HG02571 (cell line): ENCODE measurements around the gene HNRNPA3.
"Not testable (repeated sequence)": the region's sequence is repeated elsewhere in the genome, so short reads cannot be mapped to it uniquely, and the experiment has no call there.

ENCODE experiments used
- ATAC-seq: cut with Tn5 transposase; IDR thresholded peaks from one replicate; pipeline ENCODE4 v1.9.1; 2021; ENCODE audit warnings: mild to moderate bottlenecking, moderate library complexity; ENCODE audit not compliant: unreplicated experiment

HNRNPA3 gene

DNA sequence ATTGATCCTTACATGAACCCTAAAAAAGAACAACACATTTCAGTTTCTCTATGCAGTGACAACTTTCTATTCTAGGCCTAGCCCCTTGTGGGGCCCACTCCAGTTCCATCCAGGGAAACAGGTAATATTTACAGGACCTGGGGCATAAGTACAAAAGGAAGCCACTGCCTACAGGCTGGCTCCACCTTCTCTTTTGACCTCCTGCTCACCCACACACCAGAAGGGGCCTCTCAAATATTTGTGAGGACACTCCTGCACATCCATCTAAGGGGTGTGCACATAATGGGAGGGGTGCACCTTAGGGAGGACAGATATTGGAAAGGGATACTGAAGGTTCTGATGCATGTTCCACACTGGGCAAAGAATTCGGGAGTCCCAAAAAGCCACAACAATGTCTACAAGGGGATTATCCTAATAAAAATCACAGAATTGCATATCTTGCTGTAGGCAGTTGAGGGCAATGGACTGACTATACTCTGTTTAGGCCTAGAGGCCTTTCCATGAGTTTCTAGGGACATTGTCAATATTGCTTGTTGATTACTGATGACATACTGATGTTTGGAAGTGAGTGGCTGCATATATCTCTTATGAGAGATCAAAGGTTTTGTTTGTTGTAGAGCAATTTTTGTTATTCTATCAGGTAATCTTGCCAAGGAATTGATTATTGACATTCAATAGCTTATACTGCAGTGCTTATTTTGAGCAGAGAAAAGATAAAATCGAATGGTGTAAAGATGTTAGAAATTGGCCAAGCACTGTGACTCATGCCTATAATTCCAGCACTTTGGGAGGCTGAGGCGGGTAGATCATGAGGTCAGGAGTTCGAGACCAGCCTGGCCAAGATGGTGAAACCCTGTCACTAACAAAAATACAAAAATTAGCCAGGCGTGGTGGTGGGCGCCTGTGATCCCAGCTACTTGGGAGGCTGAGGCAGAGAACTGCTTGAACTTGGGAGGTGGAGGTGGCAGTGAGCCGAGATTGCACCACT lies 23.8 kb upstream of the HNRNPA3 start:
- no peak for ATAC-seq

DNA sequence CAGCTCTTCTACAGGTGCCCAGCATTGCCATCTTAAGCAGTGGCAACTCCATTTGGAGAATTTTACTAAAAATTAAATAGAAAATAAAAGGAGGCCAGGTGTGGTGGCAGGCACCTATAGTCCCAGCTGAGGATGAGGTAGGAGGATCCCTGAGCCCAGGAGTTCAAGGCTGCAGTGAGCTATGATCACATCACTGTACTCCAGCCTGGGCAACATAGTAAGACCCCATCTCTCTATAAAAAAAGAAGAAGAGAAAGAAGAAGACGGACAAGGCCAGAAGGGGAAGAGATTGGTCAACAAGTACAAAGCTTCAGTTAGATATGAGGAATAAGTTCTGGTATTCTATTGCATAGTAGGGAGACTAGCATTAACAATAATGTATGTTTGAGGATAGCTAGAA lies 21.7 kb upstream of the HNRNPA3 start:
- ATAC-seq: no peak

DNA sequence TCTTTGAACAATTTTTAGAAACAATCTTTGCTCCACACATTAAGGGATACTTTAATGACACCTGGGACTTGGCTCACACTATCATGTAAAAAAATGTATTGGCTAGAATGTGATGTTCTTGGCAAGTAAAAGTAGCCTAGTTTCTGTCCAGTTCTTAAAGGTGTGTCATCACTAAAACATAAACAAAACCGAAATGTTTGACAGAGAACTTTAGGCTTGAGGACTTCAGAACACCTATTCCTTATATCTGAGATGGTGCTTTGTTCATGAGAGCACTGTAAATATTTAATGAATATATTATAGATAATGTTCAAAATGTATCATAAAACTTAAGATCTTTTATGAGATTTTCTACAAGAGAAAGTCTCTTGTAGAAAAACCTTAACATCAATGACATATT lies 19.8 kb upstream of the HNRNPA3 start:
- no peak for ATAC-seq

DNA sequence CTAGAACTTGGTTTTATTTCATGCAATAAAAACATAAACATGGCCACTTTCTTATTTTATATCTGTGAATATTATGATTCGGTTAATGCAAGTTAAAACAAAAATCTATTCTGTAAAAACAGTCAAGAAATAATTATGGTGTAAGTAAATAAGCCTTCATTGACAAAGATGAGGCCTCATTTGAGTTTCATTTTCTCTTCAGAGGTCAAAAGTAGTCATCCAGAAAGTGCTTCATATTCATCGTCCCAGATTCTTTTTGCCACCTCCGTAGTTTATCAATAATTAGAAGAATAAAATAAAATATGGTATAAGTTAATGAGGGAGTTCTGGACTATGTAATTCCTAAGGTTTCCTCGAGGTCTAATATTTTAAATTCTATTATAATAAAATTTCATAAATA lies 19.4 kb upstream of the HNRNPA3 start:
- no peak for ATAC-seq

DNA sequence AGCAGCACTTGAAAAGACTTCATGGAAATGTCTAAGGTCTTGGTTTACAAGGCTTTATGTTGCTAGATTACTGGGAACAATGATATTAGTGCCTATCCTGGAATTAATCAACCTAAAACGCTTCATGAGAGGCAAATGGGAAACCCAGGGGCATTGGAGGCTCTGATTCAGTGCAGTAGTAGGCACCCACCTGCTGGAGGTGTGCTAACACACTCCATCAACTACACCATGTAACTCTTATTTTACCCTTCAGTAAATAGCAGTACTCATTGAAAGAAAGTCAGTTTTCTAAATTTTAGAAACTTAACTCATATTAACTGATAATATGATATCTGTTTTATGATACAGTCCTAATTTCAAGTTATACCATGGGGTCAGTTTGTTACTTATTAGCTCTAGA lies 17.4 kb upstream of the HNRNPA3 start:
- no peak for ATAC-seq

DNA sequence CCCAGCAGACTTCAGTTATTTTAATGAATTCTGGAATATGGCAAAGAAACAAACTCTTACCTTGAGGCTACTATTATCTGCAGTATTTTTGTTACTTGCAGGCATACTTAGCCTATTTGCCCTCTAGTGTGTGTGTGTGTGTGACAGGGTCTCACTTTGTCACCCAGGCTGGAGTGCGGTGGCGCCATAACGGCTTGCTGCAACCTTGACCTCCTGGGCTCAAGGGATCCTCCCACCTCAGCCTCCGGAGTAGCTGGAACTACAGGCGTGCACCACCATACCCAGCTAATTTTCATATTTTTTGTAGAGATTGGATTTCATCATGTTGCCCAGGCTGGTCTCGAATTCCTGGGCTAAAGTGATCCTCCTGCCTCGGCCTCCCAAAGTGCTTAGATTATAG lies 12.2 kb upstream of the HNRNPA3 start:
- ATAC-seq: not testable (repeated sequence)

DNA sequence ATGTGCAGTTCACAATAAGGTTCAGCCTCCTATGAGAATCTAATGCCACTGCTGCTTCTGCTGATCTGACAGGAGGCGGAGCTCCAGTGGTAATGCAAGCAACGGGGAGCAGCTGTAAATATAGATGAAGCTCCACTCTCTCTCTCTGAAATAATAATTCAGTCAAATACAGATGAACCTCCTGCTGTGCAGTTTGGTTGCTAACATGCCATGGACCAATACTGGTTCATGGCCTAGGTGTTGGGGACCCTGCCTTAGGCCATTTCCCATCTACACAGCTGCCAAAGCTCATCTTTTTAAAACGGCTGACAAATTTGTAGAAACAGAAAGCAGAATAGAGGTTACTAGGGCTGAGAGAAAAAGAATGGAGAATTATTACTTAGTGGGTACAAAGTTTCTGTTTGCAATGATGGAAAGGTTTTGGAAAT lies 10.7 kb upstream of the HNRNPA3 start:
- no peak for ATAC-seq

DNA sequence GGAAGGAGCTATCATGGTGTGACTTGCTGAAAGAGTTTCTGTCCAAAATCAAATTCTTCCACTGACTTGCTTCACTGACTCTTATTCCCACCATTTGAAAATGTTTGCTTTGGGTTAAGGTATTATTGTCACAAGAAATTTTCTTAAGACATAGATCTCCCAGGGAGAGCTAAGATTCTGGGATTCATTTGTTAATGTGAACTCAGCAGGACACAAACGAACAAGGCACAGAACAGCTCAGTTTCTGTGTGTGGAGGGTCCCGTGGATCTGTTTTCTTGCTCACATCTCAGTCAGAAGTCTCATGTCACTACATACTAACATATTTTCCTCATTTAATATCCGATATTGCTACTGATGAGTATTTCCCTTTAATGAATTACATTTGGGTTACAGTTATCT lies 8.2 kb upstream of the HNRNPA3 start:
- no peak for ATAC-seq

DNA sequence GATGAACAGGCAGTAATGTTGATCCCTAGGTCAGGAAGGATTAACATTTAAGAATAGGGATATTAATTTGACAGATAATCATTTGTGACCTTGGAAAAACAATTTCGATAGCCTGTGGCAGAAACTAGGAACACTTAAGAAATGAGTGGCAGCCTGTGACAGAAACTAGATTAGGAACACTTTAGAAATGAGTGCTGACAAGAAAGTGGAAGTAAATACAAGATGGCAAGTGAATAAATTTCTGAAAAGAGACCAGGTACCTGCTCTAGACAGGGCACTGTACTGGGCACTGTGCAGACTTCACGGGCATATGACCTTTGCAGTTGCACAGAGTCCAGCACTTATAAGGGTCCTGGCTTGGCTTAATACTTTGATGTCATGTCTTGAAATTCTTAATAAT lies 5.5 kb upstream of the HNRNPA3 start:
- ATAC-seq: peak; percentile 68

DNA sequence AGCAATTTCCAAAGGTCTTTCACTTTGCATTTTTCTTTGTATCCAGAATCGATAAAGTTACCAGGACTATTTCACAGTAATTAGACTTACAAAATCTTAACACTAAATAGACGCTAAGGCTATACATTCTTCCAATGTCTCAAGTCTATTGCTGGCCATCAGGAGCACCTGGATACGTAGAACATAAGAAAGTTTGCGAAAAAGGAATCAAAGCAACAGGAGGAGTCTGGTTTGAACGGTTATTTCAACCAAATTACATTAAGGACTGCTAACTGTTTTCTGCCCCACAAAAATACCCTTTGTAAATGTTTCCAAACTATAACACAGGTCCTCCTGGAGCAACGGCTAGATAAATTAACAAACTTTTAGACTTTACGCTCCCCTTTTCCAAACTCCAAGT lies 1.4 kb upstream of the HNRNPA3 start:
- ATAC-seq: no peak

DNA sequence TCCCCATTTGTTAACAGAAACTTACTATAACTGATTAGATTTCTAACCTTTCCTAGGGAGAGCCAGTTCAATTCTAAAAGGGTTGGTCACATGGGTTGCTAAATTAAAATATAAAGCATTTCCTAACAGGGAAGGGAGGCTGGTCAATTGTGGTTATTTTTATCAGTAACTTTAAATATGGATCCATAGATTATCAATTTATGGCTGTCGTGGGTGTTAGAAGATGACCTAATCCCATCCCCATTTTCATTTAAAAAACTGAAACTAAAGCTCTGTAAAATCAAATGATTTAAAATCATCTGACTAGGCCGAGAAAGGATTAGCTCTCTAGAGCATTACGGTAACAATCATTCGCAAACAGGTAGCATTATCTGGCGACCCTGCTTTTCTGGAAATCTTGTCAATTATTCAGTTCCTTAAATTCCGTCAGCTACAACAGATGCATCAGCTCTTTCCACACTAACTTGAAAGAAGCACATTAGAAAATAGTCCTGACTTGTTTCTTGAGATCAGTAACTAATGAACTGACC lies 953 bp upstream of the HNRNPA3 start:
- ATAC-seq: no peak

DNA sequence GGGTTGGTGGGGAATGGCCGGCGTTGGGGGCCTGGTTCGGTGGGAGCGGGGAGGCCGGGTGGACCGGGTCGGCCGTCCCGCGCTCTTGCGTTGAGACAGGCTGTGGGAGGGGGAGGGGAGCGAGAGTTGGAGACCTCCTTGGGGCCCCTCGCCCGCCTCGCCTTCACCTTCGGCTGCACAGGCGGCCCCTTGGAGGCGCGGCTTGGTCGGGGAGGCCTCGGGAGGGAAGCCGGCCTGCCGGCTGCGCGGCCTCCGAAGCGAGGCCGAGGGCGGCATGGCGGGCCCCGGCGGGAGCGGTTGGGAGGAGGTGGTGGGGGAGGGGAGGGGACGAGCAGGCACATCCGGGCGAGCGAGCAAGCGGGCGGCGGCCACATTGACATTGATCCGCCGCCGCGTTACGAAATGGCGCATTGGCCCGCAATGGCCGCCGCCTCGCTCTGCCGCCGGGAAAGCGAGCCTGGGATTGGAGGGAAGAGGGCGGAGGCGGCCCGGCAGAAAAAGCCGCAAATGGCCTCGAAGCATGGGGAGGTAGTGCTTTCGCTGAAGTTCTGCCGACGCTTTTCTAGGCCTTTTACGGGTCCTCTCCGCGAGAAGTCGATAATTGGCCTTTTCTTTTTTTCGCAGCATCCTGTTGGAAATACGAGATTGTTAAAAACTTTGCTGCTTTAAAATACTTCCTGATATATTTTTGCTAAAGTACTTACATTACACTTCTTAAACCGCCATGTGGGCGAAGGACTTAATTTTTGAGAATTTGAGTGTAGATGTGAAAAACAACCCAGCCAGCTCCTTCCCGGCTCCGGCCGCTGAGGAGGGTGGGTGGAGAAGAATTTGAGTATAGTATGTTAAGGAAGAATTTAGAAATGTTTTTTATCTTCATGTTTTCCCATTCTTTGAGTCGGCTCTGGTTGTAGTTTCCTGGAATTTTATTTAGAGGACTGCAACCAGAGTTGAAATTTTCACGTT lies 580 bp downstream of the HNRNPA3 start:
- peak; percentile 54 for ATAC-seq

DNA sequence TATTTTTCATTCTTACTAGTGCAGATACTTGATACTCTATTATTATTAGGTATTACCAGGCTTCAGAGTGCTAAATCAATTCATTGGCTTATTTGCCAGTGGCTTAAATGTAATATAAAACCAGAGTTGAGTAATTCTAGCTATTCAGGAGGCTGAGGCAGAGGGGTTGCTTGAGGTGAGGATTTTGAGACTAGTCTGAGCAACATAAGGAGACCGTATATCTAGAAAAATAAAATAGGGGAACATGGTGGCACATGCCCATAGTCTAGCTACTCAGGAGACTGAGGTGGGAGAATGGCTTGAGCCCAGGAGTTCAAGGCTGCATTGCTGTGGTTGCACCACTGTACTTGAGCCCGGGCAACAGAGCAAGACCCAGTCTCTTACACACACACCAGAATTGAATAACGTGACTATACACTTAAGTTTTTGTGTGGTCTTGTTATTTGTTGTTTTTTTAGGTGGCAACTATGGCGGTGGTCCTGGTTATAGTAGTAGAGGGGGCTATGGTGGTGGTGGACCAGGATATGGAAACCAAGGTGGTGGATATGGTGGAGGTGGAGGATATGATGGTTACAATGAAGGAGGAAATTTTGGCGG lies 4.8 kb downstream of the HNRNPA3 start:
- no peak for ATAC-seq

DNA sequence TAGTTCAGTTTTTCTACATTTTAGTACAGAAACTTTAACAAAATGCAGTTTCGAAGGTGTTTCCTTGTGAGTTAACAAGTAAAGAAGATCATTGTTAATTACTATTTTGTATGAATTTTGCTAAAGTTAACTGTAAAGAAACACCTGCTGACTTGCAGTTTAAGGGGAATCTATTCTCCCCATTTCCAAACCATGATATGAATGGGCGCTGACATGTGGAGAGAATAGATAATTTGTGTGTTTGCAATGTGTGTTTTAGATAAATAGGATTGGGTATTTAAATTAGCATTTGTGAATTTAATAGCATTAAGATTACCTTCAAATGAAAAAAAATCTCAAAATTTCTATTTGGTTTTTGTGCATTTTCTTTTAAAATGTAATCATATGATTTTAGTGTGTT lies 7.2 kb downstream of the HNRNPA3 start:
- ATAC-seq: not testable (repeated sequence)

DNA sequence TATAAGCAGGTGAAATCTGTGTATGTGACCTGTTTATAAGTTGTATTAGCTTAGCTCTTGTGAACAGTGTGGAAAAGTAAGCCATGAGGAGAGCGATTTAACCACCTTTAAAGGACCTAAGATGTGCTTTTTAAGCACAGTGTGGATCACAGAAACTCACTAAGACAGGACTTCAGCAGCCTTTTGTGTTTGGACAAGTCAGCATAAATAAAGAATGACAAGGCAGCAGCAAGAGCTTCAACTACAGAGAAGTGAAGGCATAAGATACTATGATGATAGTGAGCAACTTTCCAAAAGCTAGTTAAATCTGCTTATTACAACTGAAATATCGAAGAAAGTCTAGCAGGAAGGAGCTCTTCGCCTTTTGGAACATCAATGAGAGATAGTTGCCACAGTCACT lies 8.9 kb downstream of the HNRNPA3 start:
- ATAC-seq: no peak

DNA sequence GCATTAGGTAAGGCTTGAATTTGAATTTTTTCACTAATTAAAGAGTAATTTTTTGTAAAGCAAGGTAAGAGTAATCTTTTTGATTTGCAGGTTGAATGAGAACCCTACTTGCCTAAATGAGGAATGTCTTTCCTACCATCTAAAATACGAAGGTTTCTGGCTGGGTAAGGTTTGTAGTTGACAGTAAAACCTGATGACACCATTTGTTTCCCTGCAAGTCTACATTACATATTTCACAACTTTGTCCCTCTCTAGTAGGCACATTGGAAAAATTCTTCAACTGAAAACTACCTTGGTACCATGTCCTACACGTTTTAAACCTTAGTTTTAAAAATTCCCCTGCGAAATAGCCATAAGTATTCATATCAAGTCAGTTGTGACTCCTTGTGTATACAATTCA lies 9.4 kb downstream of the HNRNPA3 start:
- no peak for ATAC-seq

DNA sequence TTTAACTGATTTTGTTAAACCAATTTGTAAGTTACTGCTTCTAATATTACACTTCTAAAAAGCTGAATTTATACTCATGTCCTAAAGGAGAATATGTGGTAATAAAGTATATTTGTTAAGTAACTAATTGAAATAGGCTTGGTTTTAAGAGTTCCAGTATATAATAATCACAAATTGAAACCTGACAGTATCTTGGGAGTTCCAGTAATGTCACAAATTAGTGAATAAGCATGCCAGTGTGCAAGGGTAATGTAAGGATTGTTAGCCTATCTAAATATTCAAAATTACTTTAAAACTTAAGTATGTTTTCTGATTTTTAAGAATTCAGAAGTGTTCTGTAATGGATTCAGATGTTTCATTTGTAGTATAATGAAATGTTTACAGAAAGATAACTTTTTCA lies 10.8 kb downstream of the HNRNPA3 start:
- not testable (repeated sequence) for ATAC-seq

DNA sequence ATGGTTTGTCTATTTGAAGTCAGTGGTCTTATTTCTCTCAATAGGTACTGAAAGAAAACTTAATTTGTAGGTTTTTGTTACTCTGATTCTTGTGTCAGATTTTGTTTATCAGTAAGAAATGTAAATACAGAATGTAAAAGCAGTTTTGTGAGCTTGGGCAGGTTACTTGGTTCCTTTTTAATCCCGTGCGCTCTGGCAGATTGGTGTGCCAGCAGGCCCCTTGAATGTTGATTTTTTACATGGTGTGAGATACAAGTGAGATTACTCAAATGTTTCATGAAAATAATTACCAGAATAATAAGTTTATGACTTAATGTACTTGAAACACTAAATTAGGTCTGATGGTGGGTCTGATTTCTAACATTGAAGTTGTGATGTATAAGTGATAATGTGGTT lies 13.4 kb downstream of the HNRNPA3 start:
- no peak for ATAC-seq

DNA sequence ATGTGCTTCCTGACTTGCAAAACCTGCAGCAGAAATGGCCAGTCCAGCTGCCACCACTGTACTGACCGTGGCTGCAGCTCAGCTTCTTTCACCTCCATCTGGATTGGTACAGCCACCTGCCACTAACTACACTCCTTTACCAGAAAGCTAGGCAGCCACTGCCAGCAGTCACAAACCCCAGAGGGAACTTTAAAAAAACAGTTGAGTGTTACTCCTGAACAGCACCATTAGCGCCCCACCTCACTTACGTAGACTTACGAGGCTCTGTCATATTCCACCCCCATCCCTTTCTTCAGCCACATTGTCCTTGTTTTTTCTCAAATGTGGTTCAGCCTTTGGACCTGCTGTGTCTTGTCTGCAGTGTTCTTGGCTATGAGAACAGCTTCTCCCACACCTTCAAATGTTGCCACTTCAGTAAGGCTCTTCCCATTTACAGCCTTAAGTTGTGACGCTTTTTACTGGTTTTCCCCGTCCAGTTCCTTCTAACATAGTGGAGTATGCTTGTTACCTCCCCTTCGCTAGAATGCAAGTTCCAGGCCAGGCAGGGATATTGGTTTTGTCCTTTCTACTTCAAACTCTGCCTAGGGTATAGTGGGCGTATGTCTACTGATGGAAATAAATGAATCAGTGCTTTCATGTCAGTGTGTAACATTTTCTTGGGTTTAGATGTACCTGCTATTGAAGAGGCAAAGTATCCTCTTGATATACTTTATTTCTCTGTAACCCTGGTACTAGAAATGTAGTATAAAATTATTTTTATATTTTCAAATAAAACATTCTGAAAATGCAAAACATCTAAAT lies 17.0 kb downstream of the HNRNPA3 start:
- no peak for ATAC-seq

DNA sequence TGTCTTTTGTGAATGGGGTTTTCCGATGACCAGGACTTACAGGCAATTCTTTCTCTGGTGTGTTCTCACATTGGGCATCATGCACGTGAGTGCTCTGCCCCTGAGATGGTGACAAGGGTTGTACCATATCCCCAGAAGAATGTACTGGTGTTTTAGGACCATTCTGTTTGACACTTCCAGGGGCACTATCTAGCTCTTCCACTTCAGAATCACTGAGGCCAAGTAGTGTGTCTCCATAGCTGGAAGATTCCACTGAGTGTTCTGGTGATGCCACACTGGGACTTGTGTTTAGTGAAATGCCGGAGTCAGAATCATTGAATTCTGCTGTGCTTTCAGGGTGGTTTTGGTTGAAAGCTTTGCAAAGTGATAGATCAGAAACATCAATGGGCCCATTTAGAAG lies 18.7 kb downstream of the HNRNPA3 start:
- no peak for ATAC-seq
